Spleen (tissue), 7 donors: ENCODE results near the gene BYSL.
A peak's percentile ranks its signal among the peaks of the same experiment; 100 is the strongest.

ENCODE experiments used
- POLR2A ChIP-seq, 3 donors: fragments of 450-650 bp; IDR thresholded peaks; one replicate each; pipeline ENCODE4 v1.5.1; 2017; ENCODE audit warnings: antibody characterized with exemption in 3 of 3, mild to moderate bottlenecking in 1 of 3
- POLR2AphosphoS5 ChIP-seq, 3 donors: sonication (generic); formaldehyde crosslinking; IDR thresholded peaks; one replicate each; pipeline ENCODE4 v1.5.1; 2017; ENCODE audit warnings: antibody characterized with exemption in 3 of 3
- TF ChIP-seq, protein P1 (sequence below), 11 experiments: fragments of 200-600 bp in 7 of 11; fragments of 450-650 bp in 4 of 11; sonication (generic) in 4 of 11; IDR thresholded peaks in 8 of 11; conservative IDR thresholded peaks in 3 of 11; 1 replicate in 7 of 11; 2 replicates in 4 of 11; pipeline versions ENCODE4 v1.4.0 to v1.8.0; 2016 to 2021; ENCODE audit warnings: antibody characterized with exemption in 11 of 11, inconsistent platforms in 4 of 11, mild to moderate bottlenecking in 1 of 11
- donor health status: DM: no; HTN: no; CAD: no; lungs with moderate emphysema.
- donor health status: DM: no; HTN: no; CAD: no.
- donor health status: DM: no; HTN: no; CAD: no.

DNA sequence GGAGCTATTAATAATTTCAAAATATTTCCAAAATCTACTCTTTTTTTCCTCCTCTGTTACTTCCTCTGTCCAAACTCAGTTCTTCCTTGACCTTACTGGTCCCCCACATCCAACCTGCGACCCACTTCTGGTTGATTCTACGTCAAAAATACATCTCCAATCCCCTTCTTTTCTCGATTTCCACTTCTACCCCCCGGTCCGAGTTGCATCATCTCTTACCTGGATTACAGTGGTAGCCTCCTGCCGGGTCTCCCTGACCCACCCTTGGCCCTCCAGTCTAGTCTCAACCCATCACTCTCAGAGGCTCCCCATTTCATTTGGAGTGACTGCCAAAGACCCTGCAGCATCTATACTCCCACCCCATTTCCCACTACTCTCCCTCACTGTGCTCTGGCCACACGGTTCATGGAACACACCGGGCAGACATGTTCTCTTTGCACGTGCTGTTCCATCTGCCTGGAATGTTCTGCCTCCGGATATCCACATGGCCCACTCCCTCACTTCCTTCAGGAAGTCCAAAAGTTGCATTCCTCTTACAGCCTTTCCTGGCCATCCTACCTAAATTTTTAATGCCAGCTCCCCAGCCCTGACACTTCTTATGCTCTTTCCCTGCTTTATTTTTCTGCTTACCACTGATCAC, 26.4 kb downstream of the BYSL start:
- TF ChIP-seq, protein P1, sequence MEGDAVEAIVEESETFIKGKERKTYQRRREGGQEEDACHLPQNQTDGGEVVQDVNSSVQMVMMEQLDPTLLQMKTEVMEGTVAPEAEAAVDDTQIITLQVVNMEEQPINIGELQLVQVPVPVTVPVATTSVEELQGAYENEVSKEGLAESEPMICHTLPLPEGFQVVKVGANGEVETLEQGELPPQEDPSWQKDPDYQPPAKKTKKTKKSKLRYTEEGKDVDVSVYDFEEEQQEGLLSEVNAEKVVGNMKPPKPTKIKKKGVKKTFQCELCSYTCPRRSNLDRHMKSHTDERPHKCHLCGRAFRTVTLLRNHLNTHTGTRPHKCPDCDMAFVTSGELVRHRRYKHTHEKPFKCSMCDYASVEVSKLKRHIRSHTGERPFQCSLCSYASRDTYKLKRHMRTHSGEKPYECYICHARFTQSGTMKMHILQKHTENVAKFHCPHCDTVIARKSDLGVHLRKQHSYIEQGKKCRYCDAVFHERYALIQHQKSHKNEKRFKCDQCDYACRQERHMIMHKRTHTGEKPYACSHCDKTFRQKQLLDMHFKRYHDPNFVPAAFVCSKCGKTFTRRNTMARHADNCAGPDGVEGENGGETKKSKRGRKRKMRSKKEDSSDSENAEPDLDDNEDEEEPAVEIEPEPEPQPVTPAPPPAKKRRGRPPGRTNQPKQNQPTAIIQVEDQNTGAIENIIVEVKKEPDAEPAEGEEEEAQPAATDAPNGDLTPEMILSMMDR (IDR thresholded peaks at IDR 0.05 in 8 of 11, conservative IDR thresholded peaks at IDR 0.05 in 3 of 11) = no peak
- TF ChIP-seq POLR2AphosphoS5 (IDR thresholded peaks at IDR 0.05) (peak in 2 of 3 donors; percentile 18 to 58), POLR2A (IDR thresholded peaks at IDR 0.05) (no peak)
